GM12878 (cell line): ENCODE results near the gene IBA57. TPM values are rescaled to one million over a fixed set of nuclear protein-coding genes. Genes with fewer than 3 reads are reported as not detected.

ENCODE experiments used
- ATAC-seq: fragments of 200-7000 bp; cut with Tn5 transposase; 3 replicates; pipeline ENCODE4 v1.9.1; 2020; ENCODE audit warnings: mild to moderate bottlenecking, moderate library complexity
- BruUV-seq: library from RNA; stranded (reverse); fragments of 400-500 nt; replicated peaks from 2 replicates; lab custom pipeline; 2021; lab: Mats Ljungman, UMichigan
- CTCF ChIA-PET: fragments of 300-600 bp; sonication (Branson Sonifier 250); formaldehyde crosslinking; extraction: SDS; loops from one replicate; lab custom pipeline; 2021; ENCODE audit warnings: inconsistent platforms; lab: Yijun Ruan, JAX
- POLR2A ChIA-PET: fragments of 350-600 bp; formaldehyde crosslinking; extraction: SDS; loops from one replicate; lab custom pipeline; 2021; ENCODE audit warnings: inconsistent platforms; lab: Charles Lee
- RAD21 ChIA-PET: fragments of 300-600 bp; sonication (Branson Sonifier 250); formaldehyde crosslinking; loops from one replicate; lab custom pipeline; 2023; ENCODE audit warnings: antibody characterized with exemption; ENCODE audit not compliant: unreplicated experiment; lab: Charles Lee
- SMC1A ChIA-PET: fragments of 300-600 bp; sonication (Branson Sonifier 250); formaldehyde crosslinking; loops from one replicate; lab custom pipeline; 2023; ENCODE audit not compliant: unreplicated experiment, uncharacterized antibody; lab: Charles Lee
- DNase-seq: peaks from one replicate; pipeline ENCODE4 v3.0.0-alpha.2; 2011; ENCODE audit warnings: low read depth, low spot score
- FAIRE-seq: peaks from 3 replicates; lab custom pipeline; 2011; peaks lifted over from hg19 to GRCh38; lab: Jason Lieb, UNC
- H2AFZ ChIP-seq: 2 replicates; pipeline ENCODE4 v1.6.0; 2011; ENCODE audit warnings: low read depth, low read length, control low read depth; ENCODE audit not compliant: control insufficient read depth
- H3K27ac ChIP-seq: 2 replicates; pipeline ENCODE4 v1.5.1; 2011; ENCODE audit warnings: control low read depth; ENCODE audit not compliant: control insufficient read depth, insufficient read depth
- H3K27me3 ChIP-seq, 2 experiments: replicated peaks in 1 of 2; 2 replicates each; pipeline versions ENCODE4 v1.6.0 to v1.6.1; 2011; ENCODE audit warnings: low read length in 1 of 2; ENCODE audit not compliant: control insufficient read depth in 2 of 2, insufficient read depth in 2 of 2
- H3K36me3 ChIP-seq, 2 experiments: 2 replicates each; pipeline ENCODE4 v1.5.1; 2011; ENCODE audit warnings: low read length in 1 of 2; ENCODE audit not compliant: control insufficient read depth in 2 of 2, insufficient read depth in 2 of 2
- H3K4me1 ChIP-seq: 2 replicates; pipeline ENCODE4 v1.6.1; 2011; ENCODE audit warnings: mild to moderate bottlenecking, low read length, moderate library complexity, mixed read lengths; ENCODE audit not compliant: control insufficient read depth, insufficient read depth
- H3K4me2 ChIP-seq: 2 replicates; pipeline ENCODE4 v1.6.0; 2011; ENCODE audit warnings: control low read depth; ENCODE audit not compliant: control insufficient read depth, insufficient read depth
- H3K4me3 ChIP-seq: fragments of 200-600 bp; sonication (generic); 2 replicates; pipeline ENCODE4 v1.5.1; 2016
- H3K79me2 ChIP-seq: 2 replicates; pipeline ENCODE4 v1.6.0; 2011; ENCODE audit warnings: low read length; ENCODE audit not compliant: control insufficient read depth, insufficient read depth
- H3K9ac ChIP-seq: 2 replicates; pipeline ENCODE4 v1.8.0; 2011; ENCODE audit warnings: low read length, control low read depth, mixed read lengths; ENCODE audit not compliant: control insufficient read depth, insufficient read depth
- H3K9me3 ChIP-seq: replicated peaks from 3 replicates; pipeline ENCODE4 v1.5.1; 2011; ENCODE audit warnings: mild to moderate bottlenecking, low read length; ENCODE audit not compliant: control insufficient read depth, insufficient read depth
- H4K20me1 ChIP-seq: 2 replicates; pipeline ENCODE4 v1.6.0; 2011; ENCODE audit not compliant: control insufficient read depth, insufficient read depth
- CREB1 ChIP-seq: IDR thresholded peaks from 2 replicates; pipeline ENCODE4 v1.6.1; 2012; ENCODE audit warnings: low read depth, mild to moderate bottlenecking, inconsistent platforms
- E2F8 ChIP-seq: fragments of 450-650 bp; IDR thresholded peaks from 2 replicates; pipeline ENCODE4 v1.6.1; 2018; ENCODE audit warnings: mild to moderate bottlenecking, low read depth, moderate library complexity; ENCODE audit not compliant: partially characterized antibody
- EGR1 ChIP-seq, 2 experiments: IDR thresholded peaks; 1 replicate in 1 of 2; 2 replicates in 1 of 2; pipeline ENCODE4 v1.6.1; 2011 to 2012; ENCODE audit warnings: low read depth in 2 of 2, low read length in 2 of 2, borderline replicate concordance in 1 of 2, mild to moderate bottlenecking in 1 of 2, moderate library complexity in 1 of 2
- ELK1 ChIP-seq: IDR thresholded peaks from 2 replicates; pipeline ENCODE4 v1.6.1; 2012; ENCODE audit warnings: low read depth, low read length, improper control_type of control experiment
- FOS ChIP-seq: IDR thresholded peaks from 3 replicates; pipeline ENCODE4 v1.6.1; 2011; ENCODE audit warnings: borderline replicate concordance; ENCODE audit not compliant: insufficient read length; ENCODE audit errors: extremely low read depth
- KAT2A ChIP-seq: conservative IDR thresholded peaks from 2 replicates; pipeline ENCODE4 v1.6.1; 2011; ENCODE audit warnings: low read depth, low read length; ENCODE audit not compliant: control insufficient read depth
- NFYA ChIP-seq: IDR thresholded peaks from 2 replicates; pipeline ENCODE4 v1.6.1; 2011; ENCODE audit warnings: low read depth, mild to moderate bottlenecking, low read length, improper control_type of control experiment, borderline replicate concordance
- NFYB ChIP-seq: IDR thresholded peaks from 2 replicates; pipeline ENCODE4 v1.6.1; 2011; ENCODE audit warnings: low read depth, mild to moderate bottlenecking, low read length, improper control_type of control experiment, moderate library complexity; ENCODE audit not compliant: insufficient read depth
- NRF1 ChIP-seq: conservative IDR thresholded peaks from 2 replicates; pipeline ENCODE4 v1.6.1; 2011; ENCODE audit warnings: mild to moderate bottlenecking, low read depth, low read length, improper control_type of control experiment
- PBX3 ChIP-seq: IDR thresholded peaks from 2 replicates; pipeline ENCODE4 v1.6.1; 2011; ENCODE audit warnings: mild to moderate bottlenecking, low read depth, low read length, moderate library complexity; ENCODE audit not compliant: insufficient replicate concordance
- RCOR1 ChIP-seq: conservative IDR thresholded peaks from 2 replicates; pipeline ENCODE4 v1.6.1; 2012; ENCODE audit warnings: low read depth, low read length, improper control_type of control experiment
- SMC3 ChIP-seq: IDR thresholded peaks from 2 replicates; pipeline ENCODE4 v1.6.1; 2011; ENCODE audit warnings: low read length, improper control_type of control experiment, borderline replicate concordance
- SREBF2 ChIP-seq: IDR thresholded peaks from 2 replicates; pipeline ENCODE4 v1.6.1; 2012; ENCODE audit warnings: mild to moderate bottlenecking, low read length
- TBL1XR1 ChIP-seq: IDR thresholded peaks from 2 replicates; pipeline ENCODE4 v1.6.1; 2012; ENCODE audit warnings: low read depth, low read length, improper control_type of control experiment
- WGBS: methylation state at CpG from one replicate; pipeline ENCODE4 v1.1.6; 2016; ENCODE audit warnings: low lambda C conversion rate; ENCODE audit not compliant: insufficient replicate concordance, insufficient coverage; ENCODE audit errors: missing lambda C conversion rate; 5-methylcytosine and 5-hydroxymethylcytosine counted together
- in situ Hi-C: fragments of 300-500 bp; cut with MboI; formaldehyde crosslinking; loops from 9 replicates; pipeline ENCODE4 v1.14.3; 2018; ENCODE audit warnings: mixed read lengths
- intact Hi-C: fragments of 100-400 bp; cut with micrococcal nuclease; formaldehyde crosslinking; loops from one replicate; pipeline ENCODE4 v1.14.2; 2022; ENCODE audit not compliant: unreplicated experiment
- polyA plus RNA-seq, 11 experiments: library from polyadenylated mRNA; depleted of rRNA in 4 of 11; unstranded in 6 of 11; stranded (reverse) in 5 of 11; fragments of >200 nt; fragmentation: Nextera tagmentation in 4 of 11; fragmentation: Illumina TruSeq in 1 of 11; extraction: Ambion mirVana in 4 of 11; extraction: Trizol in 1 of 11; gene quantifications; 1 replicate in 1 of 11; 2 replicates in 10 of 11; pipeline versions ENCODE4 v1.2.1 to v1.2.3, GENCODE V29; 2011 to 2016; ENCODE audit warnings: inconsistent platforms in 2 of 11, missing spikeins in 2 of 11, low read depth in 1 of 11
- total RNA-seq, 4 experiments: library from RNA; depleted of rRNA in 3 of 4; stranded (reverse); fragments of >200 nt in 3 of 4; fragmentation: Illumina TruSeq in 1 of 4; extraction: Trizol in 1 of 4; gene quantifications; 2 replicates each; pipeline versions ENCODE4 v1.2.1 to v1.2.3, GENCODE V29; 2013 to 2021
- TF ChIP-seq, protein P1 (sequence below): fragments of 450-650 bp; IDR thresholded peaks from 2 replicates; pipeline ENCODE4 v1.6.1; 2016; ENCODE audit warnings: mild to moderate bottlenecking
- TF ChIP-seq, protein P2 (sequence below): fragments of 450-650 bp; IDR thresholded peaks from 2 replicates; pipeline ENCODE4 v1.6.1; 2016; ENCODE audit warnings: mild to moderate bottlenecking

The IBA57 gene
- total and polyA plus RNA-seq, 10 of the 15 experiments (the other 5 are each of a cell fraction or from before 2014, with no cell fraction given), result 0.51 to 8.6 (median 3.7) TPM

DNA sequence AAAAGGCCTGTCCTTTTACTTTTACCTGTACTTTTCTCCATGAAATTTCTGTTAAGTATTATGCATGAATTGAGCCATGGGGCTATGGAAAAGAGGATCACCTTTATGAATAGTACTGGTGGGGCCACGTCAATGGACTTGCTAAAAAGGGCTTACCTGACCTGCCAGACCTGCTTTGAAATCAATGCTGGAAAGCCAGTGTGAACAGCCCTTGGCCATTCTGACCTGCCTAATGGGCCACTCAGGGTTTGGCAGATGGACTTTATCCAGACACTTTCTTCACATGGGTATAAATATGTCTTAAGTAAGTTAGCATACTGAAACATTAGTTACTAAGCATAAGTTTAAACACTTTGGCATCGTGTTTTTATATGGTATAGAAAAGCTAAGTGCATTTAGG is 33.8 kb upstream of the IBA57 start:
- in situ Hi-C loops (no loop called here), intact Hi-C loops (loop anchor here (2.0 to 5.0 kb wide), 3 partner anchors 326 to 383 kb away; a partner anchor contains a TSS)
- RAD21 ChIA-PET, result interaction anchor here (1.1 to 2.8 kb wide), 2 partner anchors 35 to 382 kb away, joined by 4 to 27 read pairs; partner anchors contain the start of gene IBA57
- 42% methylated on average over 2 of the region's 2 CpGs for WGBS
- CTCF ChIA-PET, result interaction anchor here (1.0 to 5.2 kb wide), 6 partner anchors 10 to 55 kb away, joined by 3 to 63 read pairs (median 6); partner anchors contain the start of genes ARF1 and IBA57
- POLR2A ChIA-PET, result no interaction called here
- Histone ChIP-seq H4K20me1 (no peaks in the 10 kb centered on the region), H3K4me1 (no peaks in the 10 kb centered on the region), H3K4me2 (no peak overlapping the region), H3K4me3 (no peak overlapping the region), H2AFZ (no peak overlapping the region), H3K9me3 (no peaks in the 10 kb centered on the region), H3K79me2 (no peaks in the 10 kb centered on the region), H3K36me3 (no peaks in the 10 kb centered on the region), H3K27me3 (no peaks in the 10 kb centered on the region; a peak in 2 of 4 replicates), H3K27ac (no peak overlapping the region), H3K9ac (no peak overlapping the region)
- FAIRE-seq (no peak), DNase-seq (no peak), ATAC-seq (no peak)
- TF ChIP-seq, protein P1, sequence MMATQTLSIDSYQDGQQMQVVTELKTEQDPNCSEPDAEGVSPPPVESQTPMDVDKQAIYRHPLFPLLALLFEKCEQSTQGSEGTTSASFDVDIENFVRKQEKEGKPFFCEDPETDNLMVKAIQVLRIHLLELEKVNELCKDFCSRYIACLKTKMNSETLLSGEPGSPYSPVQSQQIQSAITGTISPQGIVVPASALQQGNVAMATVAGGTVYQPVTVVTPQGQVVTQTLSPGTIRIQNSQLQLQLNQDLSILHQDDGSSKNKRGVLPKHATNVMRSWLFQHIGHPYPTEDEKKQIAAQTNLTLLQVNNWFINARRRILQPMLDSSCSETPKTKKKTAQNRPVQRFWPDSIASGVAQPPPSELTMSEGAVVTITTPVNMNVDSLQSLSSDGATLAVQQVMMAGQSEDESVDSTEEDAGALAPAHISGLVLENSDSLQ, result no peak
- no peak for TF ChIP-seq PBX3
- no peak for TF ChIP-seq CREB1
- no peak for TF ChIP-seq NFYB
- TF ChIP-seq FOS, result no peak
- no peak for TF ChIP-seq TBL1XR1
- no peak for TF ChIP-seq NFYA
- TF ChIP-seq EGR1 (IDR thresholded peaks at IDR 0.05; ENCODE audit: borderline replicate concordance in 1 of 2, low read depth in 2 of 2, low read length in 2 of 2), result no peak
- no peak for TF ChIP-seq E2F8
- no peak for TF ChIP-seq RCOR1
- TF ChIP-seq SMC3, result no peak
- TF ChIP-seq, protein P2, sequence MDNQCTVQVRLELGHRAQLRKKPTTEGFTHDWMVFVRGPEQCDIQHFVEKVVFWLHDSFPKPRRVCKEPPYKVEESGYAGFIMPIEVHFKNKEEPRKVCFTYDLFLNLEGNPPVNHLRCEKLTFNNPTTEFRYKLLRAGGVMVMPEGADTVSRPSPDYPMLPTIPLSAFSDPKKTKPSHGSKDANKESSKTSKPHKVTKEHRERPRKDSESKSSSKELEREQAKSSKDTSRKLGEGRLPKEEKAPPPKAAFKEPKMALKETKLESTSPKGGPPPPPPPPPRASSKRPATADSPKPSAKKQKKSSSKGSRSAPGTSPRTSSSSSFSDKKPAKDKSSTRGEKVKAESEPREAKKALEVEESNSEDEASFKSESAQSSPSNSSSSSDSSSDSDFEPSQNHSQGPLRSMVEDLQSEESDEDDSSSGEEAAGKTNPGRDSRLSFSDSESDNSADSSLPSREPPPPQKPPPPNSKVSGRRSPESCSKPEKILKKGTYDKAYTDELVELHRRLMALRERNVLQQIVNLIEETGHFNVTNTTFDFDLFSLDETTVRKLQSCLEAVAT, result no peak
- no peak for TF ChIP-seq KAT2A
- no peak for TF ChIP-seq ELK1
- no peak for TF ChIP-seq SREBF2
- TF ChIP-seq NRF1, result no peak
- SMC1A ChIA-PET, result interaction anchor here (1.4 to 3.0 kb wide), 2 partner anchors 9 to 34 kb away, joined by 3 to 32 read pairs; partner anchors contain the start of gene IBA57
- no TSS peak for BruUV-seq
